WTC11 (cell line): ENCODE results near the gene RABAC1. TPM values are rescaled to one million over a fixed set of nuclear protein-coding genes. Genes with fewer than 3 reads are reported as not detected.

Experiments
- ATAC-seq: fragments of 200-7000 bp; cut with Tn5 transposase; 2 replicates; pipeline ENCODE4 v1.10.0; 2021; ENCODE audit warnings: mild to moderate bottlenecking, moderate library complexity
- CTCF ChIA-PET: fragments of 300-600 bp; sonication (Branson Sonifier 250); formaldehyde crosslinking; loops from one replicate; lab custom pipeline; 2021; ENCODE audit warnings: antibody characterized with exemption; lab: Charles Lee
- POLR2A ChIA-PET: fragments of 350-600 bp; sonication (Branson Sonifier 250); formaldehyde crosslinking; loops from one replicate; lab custom pipeline; 2021; ENCODE audit warnings: antibody characterized with exemption; lab: Charles Lee
- DNase-seq: peaks from one replicate; pipeline ENCODE4 v3.0.0; 2021; ENCODE audit warnings: low spot score
- H3K27ac Mint-ChIP-seq: 2 replicates; pipeline ENCODE4 v1.8.0; 2021; ENCODE audit warnings: mixed read lengths
- H3K27me3 Mint-ChIP-seq: 2 replicates; pipeline ENCODE4 v1.8.0; 2021; ENCODE audit warnings: low read depth, mild to moderate bottlenecking, moderate library complexity, mixed read lengths
- H3K36me3 Mint-ChIP-seq: 2 replicates; pipeline ENCODE4 v1.8.0; 2021; ENCODE audit warnings: mixed read lengths
- H3K4me1 Mint-ChIP-seq: 2 replicates; pipeline ENCODE4 v1.8.0; 2022; ENCODE audit warnings: mixed read lengths
- H3K4me3 Mint-ChIP-seq: 2 replicates; pipeline ENCODE4 v1.8.0; 2021; ENCODE audit warnings: mild to moderate bottlenecking, moderate library complexity, mixed read lengths
- H3K9me3 Mint-ChIP-seq: 2 replicates; pipeline ENCODE4 v1.8.0; 2021; ENCODE audit warnings: mixed read lengths
- CBFB ChIP-seq: sonication (generic); formaldehyde crosslinking; IDR thresholded peaks from 2 replicates; pipeline ENCODE4 v1.8.1; 2022; ENCODE audit warnings: mild to moderate bottlenecking, low read depth, missing genetic modification reagents
- ETV6 ChIP-seq: sonication (generic); formaldehyde crosslinking; IDR thresholded peaks from 2 replicates; pipeline ENCODE4 v1.8.1; 2022; ENCODE audit warnings: mild to moderate bottlenecking, missing genetic modification reagents
- NFATC4 ChIP-seq: fragments of 250-450 bp; sonication (Bioruptor Pico); IDR thresholded peaks from 2 replicates; pipeline ENCODE4 v1.9.0; 2021; ENCODE audit warnings: mild to moderate bottlenecking
- NFYB ChIP-seq: sonication (generic); formaldehyde crosslinking; conservative IDR thresholded peaks from 2 replicates; pipeline ENCODE4 v1.8.0; 2022; ENCODE audit warnings: low read depth, missing genetic modification reagents
- PRRX2 ChIP-seq: fragments of 250-450 bp; sonication (Bioruptor Pico); IDR thresholded peaks from 2 replicates; pipeline ENCODE4 v1.8.0; 2021; ENCODE audit warnings: mild to moderate bottlenecking
- SMAD4 ChIP-seq: sonication (generic); formaldehyde crosslinking; IDR thresholded peaks from 2 replicates; pipeline ENCODE4 v1.8.0; 2022; ENCODE audit warnings: mild to moderate bottlenecking, missing genetic modification reagents
- SOX15 ChIP-seq: fragments of 250-450 bp; sonication (Bioruptor Pico); IDR thresholded peaks from 2 replicates; pipeline ENCODE4 v1.9.0; 2021; ENCODE audit warnings: mild to moderate bottlenecking
- TCF7 ChIP-seq: sonication (generic); formaldehyde crosslinking; IDR thresholded peaks from 2 replicates; pipeline ENCODE4 v1.8.0; 2022; ENCODE audit warnings: mild to moderate bottlenecking, low read depth, missing genetic modification reagents, moderate library complexity
- TEAD1 ChIP-seq: sonication (generic); formaldehyde crosslinking; IDR thresholded peaks from 2 replicates; pipeline ENCODE4 v1.8.0; 2022; ENCODE audit warnings: mild to moderate bottlenecking, missing genetic modification reagents
- ZNF219 ChIP-seq: sonication (generic); formaldehyde crosslinking; IDR thresholded peaks from 2 replicates; pipeline ENCODE4 v1.8.0; 2023; ENCODE audit warnings: missing genetic modification reagents, mild to moderate bottlenecking, borderline replicate concordance
- total RNA-seq: library from RNA; stranded (reverse); gene quantifications from 3 replicates; pipeline ENCODE4 v1.2.3, GENCODE V29; 2021
- TF ChIP-seq, protein P1 (sequence below): sonication (generic); formaldehyde crosslinking; IDR thresholded peaks from 2 replicates; pipeline ENCODE4 v1.8.1; 2022; ENCODE audit warnings: low read depth, mild to moderate bottlenecking, moderate library complexity, missing genetic modification reagents, borderline replicate concordance
- TF ChIP-seq, protein P2 (sequence below): fragments of 250-450 bp; sonication (Bioruptor Pico); IDR thresholded peaks from 2 replicates; pipeline ENCODE4 v1.8.0; 2021; ENCODE audit warnings: mild to moderate bottlenecking
- TF ChIP-seq, protein P3 (sequence below): sonication (generic); formaldehyde crosslinking; conservative IDR thresholded peaks from 2 replicates; pipeline ENCODE4 v1.8.1; 2023; ENCODE audit warnings: mild to moderate bottlenecking, low read depth, missing genetic modification reagents, moderate library complexity
- TF ChIP-seq, protein P4 (sequence below): fragments of 250-450 bp; sonication (Bioruptor Pico); IDR thresholded peaks from 2 replicates; pipeline ENCODE4 v1.9.0; 2021; ENCODE audit warnings: mild to moderate bottlenecking
- TF ChIP-seq, protein P5 (sequence below): sonication (generic); formaldehyde crosslinking; IDR thresholded peaks from 2 replicates; pipeline ENCODE4 v1.8.1; 2022; ENCODE audit warnings: mild to moderate bottlenecking, missing genetic modification reagents, moderate library complexity, borderline replicate concordance
- TF ChIP-seq, protein P6 (sequence below): sonication (generic); formaldehyde crosslinking; IDR thresholded peaks from 2 replicates; pipeline ENCODE4 v1.8.0; 2023; ENCODE audit warnings: mild to moderate bottlenecking, missing genetic modification reagents
- TF ChIP-seq, protein P7 (sequence below): sonication (generic); formaldehyde crosslinking; IDR thresholded peaks from 2 replicates; pipeline ENCODE4 v1.8.0; 2023; ENCODE audit warnings: missing genetic modification reagents
- TF ChIP-seq, protein P8 (sequence below): sonication (generic); formaldehyde crosslinking; IDR thresholded peaks from 2 replicates; pipeline ENCODE4 v1.8.0; 2022; ENCODE audit warnings: mild to moderate bottlenecking, missing genetic modification reagents
- TF ChIP-seq, protein P9 (sequence below): sonication (generic); formaldehyde crosslinking; IDR thresholded peaks from 2 replicates; pipeline ENCODE4 v1.8.1; 2022; ENCODE audit warnings: low read depth, missing genetic modification reagents, borderline replicate concordance

The RABAC1 gene
- total RNA-seq, 1 experiment from 2014 or later, result 159 TPM

DNA sequence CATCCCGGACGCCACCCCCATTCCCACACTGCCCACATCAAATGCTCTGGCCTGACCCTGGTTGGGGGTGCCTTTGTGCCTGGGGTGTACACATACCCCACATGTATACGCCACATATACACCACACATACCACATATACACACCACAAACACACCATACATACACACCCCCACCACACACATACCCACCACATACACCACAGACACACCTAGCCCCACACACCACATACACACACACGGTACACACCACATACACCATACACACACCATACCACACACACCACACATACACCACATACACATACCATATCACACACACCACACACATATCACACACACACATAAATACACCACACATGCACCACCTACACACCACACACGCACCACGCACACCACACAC is 41.0 kb downstream of the RABAC1 start:
- Mint-ChIP-seq H3K27me3 (no peaks in the 10 kb centered on the region), H3K36me3 (no peaks in the 10 kb centered on the region), H3K4me1 (peaks cover 10% of the 10 kb centered on the region), H3K27ac (no peak overlapping the region), H3K9me3 (no peaks in the 10 kb centered on the region), H3K4me3 (no peak overlapping the region)
- ChIA-PET POLR2A (no interaction called here), CTCF (no interaction called here)
- ATAC-seq (no peak), DNase-seq (no peak)
- TF ChIP-seq NFYB (no peak), ZNF219 (CRISPR knock-in tag) (no peak), NFATC4 (CRISPR knock-in tag) (no peak), TCF7 (CRISPR knock-in tag) (no peak), CBFB (CRISPR knock-in tag) (no peak), TEAD1 (CRISPR knock-in tag) (no peak), SOX15 (CRISPR knock-in tag) (no peak), SMAD4 (CRISPR knock-in tag) (no peak), ETV6 (CRISPR knock-in tag) (no peak)
- TF ChIP-seq, protein P1, sequence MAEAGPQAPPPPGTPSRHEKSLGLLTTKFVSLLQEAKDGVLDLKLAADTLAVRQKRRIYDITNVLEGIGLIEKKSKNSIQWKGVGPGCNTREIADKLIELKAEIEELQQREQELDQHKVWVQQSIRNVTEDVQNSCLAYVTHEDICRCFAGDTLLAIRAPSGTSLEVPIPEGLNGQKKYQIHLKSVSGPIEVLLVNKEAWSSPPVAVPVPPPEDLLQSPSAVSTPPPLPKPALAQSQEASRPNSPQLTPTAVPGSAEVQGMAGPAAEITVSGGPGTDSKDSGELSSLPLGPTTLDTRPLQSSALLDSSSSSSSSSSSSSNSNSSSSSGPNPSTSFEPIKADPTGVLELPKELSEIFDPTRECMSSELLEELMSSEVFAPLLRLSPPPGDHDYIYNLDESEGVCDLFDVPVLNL (CRISPR knock-in tag), result no peak
- TF ChIP-seq, protein P2, sequence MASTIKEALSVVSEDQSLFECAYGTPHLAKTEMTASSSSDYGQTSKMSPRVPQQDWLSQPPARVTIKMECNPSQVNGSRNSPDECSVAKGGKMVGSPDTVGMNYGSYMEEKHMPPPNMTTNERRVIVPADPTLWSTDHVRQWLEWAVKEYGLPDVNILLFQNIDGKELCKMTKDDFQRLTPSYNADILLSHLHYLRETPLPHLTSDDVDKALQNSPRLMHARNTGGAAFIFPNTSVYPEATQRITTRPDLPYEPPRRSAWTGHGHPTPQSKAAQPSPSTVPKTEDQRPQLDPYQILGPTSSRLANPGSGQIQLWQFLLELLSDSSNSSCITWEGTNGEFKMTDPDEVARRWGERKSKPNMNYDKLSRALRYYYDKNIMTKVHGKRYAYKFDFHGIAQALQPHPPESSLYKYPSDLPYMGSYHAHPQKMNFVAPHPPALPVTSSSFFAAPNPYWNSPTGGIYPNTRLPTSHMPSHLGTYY (CRISPR knock-in tag), result no peak
- TF ChIP-seq, protein P3, sequence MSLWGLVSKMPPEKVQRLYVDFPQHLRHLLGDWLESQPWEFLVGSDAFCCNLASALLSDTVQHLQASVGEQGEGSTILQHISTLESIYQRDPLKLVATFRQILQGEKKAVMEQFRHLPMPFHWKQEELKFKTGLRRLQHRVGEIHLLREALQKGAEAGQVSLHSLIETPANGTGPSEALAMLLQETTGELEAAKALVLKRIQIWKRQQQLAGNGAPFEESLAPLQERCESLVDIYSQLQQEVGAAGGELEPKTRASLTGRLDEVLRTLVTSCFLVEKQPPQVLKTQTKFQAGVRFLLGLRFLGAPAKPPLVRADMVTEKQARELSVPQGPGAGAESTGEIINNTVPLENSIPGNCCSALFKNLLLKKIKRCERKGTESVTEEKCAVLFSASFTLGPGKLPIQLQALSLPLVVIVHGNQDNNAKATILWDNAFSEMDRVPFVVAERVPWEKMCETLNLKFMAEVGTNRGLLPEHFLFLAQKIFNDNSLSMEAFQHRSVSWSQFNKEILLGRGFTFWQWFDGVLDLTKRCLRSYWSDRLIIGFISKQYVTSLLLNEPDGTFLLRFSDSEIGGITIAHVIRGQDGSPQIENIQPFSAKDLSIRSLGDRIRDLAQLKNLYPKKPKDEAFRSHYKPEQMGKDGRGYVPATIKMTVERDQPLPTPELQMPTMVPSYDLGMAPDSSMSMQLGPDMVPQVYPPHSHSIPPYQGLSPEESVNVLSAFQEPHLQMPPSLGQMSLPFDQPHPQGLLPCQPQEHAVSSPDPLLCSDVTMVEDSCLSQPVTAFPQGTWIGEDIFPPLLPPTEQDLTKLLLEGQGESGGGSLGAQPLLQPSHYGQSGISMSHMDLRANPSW (CRISPR knock-in tag), result no peak
- TF ChIP-seq, protein P4, sequence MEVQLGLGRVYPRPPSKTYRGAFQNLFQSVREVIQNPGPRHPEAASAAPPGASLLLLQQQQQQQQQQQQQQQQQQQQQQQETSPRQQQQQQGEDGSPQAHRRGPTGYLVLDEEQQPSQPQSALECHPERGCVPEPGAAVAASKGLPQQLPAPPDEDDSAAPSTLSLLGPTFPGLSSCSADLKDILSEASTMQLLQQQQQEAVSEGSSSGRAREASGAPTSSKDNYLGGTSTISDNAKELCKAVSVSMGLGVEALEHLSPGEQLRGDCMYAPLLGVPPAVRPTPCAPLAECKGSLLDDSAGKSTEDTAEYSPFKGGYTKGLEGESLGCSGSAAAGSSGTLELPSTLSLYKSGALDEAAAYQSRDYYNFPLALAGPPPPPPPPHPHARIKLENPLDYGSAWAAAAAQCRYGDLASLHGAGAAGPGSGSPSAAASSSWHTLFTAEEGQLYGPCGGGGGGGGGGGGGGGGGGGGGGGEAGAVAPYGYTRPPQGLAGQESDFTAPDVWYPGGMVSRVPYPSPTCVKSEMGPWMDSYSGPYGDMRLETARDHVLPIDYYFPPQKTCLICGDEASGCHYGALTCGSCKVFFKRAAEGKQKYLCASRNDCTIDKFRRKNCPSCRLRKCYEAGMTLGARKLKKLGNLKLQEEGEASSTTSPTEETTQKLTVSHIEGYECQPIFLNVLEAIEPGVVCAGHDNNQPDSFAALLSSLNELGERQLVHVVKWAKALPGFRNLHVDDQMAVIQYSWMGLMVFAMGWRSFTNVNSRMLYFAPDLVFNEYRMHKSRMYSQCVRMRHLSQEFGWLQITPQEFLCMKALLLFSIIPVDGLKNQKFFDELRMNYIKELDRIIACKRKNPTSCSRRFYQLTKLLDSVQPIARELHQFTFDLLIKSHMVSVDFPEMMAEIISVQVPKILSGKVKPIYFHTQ (CRISPR knock-in tag), result no peak

DNA sequence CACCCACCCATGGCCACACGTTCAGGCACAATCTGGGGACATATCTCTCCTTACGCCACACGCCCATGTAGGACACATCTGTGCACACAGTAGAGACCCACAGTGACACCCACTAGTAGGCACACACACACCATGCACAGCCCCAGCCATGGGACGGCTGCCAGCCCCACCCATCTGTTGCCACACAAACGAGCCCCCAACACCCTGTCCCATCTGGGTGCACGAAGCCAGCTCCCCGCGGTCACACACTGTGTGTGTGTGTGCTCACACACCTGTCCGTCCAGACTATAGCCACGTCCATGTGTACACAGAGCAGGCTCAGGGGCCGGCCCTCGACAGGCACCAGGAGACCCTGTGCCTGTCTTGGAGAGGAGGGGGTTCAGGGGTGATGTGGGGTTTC is 41.4 kb downstream of the RABAC1 start:
- Mint-ChIP-seq H3K27me3 (no peaks in the 10 kb centered on the region), H3K4me3 (no peak overlapping the region), H3K4me1 (peaks cover 10% of the 10 kb centered on the region), H3K36me3 (no peaks in the 10 kb centered on the region), H3K9me3 (no peaks in the 10 kb centered on the region), H3K27ac (no peak overlapping the region)
- TF ChIP-seq, protein P5, sequence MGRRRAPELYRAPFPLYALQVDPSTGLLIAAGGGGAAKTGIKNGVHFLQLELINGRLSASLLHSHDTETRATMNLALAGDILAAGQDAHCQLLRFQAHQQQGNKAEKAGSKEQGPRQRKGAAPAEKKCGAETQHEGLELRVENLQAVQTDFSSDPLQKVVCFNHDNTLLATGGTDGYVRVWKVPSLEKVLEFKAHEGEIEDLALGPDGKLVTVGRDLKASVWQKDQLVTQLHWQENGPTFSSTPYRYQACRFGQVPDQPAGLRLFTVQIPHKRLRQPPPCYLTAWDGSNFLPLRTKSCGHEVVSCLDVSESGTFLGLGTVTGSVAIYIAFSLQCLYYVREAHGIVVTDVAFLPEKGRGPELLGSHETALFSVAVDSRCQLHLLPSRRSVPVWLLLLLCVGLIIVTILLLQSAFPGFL (CRISPR knock-in tag), result no peak
- TF ChIP-seq, protein P6, sequence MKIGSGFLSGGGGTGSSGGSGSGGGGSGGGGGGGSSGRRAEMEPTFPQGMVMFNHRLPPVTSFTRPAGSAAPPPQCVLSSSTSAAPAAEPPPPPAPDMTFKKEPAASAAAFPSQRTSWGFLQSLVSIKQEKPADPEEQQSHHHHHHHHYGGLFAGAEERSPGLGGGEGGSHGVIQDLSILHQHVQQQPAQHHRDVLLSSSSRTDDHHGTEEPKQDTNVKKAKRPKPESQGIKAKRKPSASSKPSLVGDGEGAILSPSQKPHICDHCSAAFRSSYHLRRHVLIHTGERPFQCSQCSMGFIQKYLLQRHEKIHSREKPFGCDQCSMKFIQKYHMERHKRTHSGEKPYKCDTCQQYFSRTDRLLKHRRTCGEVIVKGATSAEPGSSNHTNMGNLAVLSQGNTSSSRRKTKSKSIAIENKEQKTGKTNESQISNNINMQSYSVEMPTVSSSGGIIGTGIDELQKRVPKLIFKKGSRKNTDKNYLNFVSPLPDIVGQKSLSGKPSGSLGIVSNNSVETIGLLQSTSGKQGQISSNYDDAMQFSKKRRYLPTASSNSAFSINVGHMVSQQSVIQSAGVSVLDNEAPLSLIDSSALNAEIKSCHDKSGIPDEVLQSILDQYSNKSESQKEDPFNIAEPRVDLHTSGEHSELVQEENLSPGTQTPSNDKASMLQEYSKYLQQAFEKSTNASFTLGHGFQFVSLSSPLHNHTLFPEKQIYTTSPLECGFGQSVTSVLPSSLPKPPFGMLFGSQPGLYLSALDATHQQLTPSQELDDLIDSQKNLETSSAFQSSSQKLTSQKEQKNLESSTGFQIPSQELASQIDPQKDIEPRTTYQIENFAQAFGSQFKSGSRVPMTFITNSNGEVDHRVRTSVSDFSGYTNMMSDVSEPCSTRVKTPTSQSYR (CRISPR knock-in tag), result no peak
- TF ChIP-seq, protein P7, sequence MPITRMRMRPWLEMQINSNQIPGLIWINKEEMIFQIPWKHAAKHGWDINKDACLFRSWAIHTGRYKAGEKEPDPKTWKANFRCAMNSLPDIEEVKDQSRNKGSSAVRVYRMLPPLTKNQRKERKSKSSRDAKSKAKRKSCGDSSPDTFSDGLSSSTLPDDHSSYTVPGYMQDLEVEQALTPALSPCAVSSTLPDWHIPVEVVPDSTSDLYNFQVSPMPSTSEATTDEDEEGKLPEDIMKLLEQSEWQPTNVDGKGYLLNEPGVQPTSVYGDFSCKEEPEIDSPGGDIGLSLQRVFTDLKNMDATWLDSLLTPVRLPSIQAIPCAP (CRISPR knock-in tag), result no peak
- TF ChIP-seq PRRX2 (CRISPR knock-in tag) (no peak), CBFB (CRISPR knock-in tag) (no peak)
- TF ChIP-seq, protein P8, sequence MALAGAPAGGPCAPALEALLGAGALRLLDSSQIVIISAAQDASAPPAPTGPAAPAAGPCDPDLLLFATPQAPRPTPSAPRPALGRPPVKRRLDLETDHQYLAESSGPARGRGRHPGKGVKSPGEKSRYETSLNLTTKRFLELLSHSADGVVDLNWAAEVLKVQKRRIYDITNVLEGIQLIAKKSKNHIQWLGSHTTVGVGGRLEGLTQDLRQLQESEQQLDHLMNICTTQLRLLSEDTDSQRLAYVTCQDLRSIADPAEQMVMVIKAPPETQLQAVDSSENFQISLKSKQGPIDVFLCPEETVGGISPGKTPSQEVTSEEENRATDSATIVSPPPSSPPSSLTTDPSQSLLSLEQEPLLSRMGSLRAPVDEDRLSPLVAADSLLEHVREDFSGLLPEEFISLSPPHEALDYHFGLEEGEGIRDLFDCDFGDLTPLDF (CRISPR knock-in tag), result no peak
- TF ChIP-seq, protein P9, sequence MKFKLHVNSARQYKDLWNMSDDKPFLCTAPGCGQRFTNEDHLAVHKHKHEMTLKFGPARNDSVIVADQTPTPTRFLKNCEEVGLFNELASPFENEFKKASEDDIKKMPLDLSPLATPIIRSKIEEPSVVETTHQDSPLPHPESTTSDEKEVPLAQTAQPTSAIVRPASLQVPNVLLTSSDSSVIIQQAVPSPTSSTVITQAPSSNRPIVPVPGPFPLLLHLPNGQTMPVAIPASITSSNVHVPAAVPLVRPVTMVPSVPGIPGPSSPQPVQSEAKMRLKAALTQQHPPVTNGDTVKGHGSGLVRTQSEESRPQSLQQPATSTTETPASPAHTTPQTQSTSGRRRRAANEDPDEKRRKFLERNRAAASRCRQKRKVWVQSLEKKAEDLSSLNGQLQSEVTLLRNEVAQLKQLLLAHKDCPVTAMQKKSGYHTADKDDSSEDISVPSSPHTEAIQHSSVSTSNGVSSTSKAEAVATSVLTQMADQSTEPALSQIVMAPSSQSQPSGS (CRISPR knock-in tag), result no peak
- ChIA-PET POLR2A (no interaction called here), CTCF (no interaction called here)
- no peak for ATAC-seq
- no peak for DNase-seq
